Central memory CD8-positive, alpha-beta T cell (primary cell): Measurements from ENCODE around the gene ACRBP.

ENCODE experiments used
- ATAC-seq: fragments of 150-1000 bp; cut with Tn5 transposase; replicated peaks from 2 replicates; pipeline ENCODE4 v1.10.0; 2022; ENCODE audit warnings: mild to moderate bottlenecking, moderate FRiP score, moderate number of reproducible peaks; ENCODE audit not compliant: poor library complexity, severe bottlenecking; ENCODE audit errors: extremely low read depth
- DNase-seq, 2 donors: peaks; one replicate each; pipeline ENCODE4 v3.0.0; 2021; ENCODE audit warnings: low spot score in 2 of 2
- H3K27ac Mint-ChIP-seq: one replicate; pipeline ENCODE4 v1.8.0; 2022; ENCODE audit warnings: low read depth, mild to moderate bottlenecking, moderate library complexity, mixed read lengths
- H3K27me3 Mint-ChIP-seq: one replicate; pipeline ENCODE4 v1.8.0; 2022; ENCODE audit warnings: mixed read lengths
- H3K36me3 Mint-ChIP-seq: one replicate; pipeline ENCODE4 v1.8.0; 2022; ENCODE audit warnings: mild to moderate bottlenecking, moderate library complexity, mixed read lengths; ENCODE audit not compliant: insufficient read depth
- H3K4me1 Mint-ChIP-seq: one replicate; pipeline ENCODE4 v1.8.0; 2022; ENCODE audit warnings: mixed read lengths
- H3K4me3 Mint-ChIP-seq: one replicate; pipeline ENCODE4 v1.8.0; 2022; ENCODE audit warnings: mild to moderate bottlenecking, moderate library complexity, mixed read lengths
- H3K9me3 Mint-ChIP-seq: one replicate; pipeline ENCODE4 v1.8.0; 2022; ENCODE audit warnings: mixed read lengths

ACRBP gene

DNA sequence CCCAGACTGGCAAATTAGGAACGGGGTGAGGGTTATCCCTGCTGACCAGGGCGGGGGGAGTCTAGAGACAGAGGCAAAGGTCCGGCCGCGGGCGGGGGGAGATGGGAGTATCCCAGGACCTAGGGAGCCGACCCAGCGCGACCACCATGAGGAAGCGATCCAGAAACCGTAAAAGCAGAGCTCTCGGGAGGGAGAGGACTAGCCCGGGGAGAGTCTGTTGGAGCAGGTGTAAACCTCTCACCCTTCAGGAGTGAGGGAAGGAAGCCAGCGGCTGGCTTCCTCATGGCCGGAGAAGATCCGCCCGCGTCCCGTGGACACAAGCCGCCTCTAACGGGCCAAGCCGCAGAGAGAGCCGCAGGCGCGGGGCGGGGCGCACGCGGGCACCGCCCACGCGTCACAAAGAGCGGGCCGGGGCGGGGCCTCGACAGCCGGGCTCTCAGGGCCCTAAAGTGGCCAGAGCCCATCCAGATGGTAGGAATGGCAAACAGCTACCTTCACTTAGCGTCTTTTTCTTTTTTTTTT lies at the start of gene ACRBP:
Gene ACRBP (minus strand): TSS at position 350 of the 522 bp plus-strand sequence. CDS start 66 bp downstream, at position 284.
- ATAC-seq (no peak), DNase-seq (no peak)
- no peaks in the 10 kb centered on the region for H3K27me3 Mint-ChIP-seq
- H3K4me1 Mint-ChIP-seq, result peaks cover 18% of the 10 kb centered on the region
- peak within 1 kb of the TSS; percentile 67 for H3K27ac Mint-ChIP-seq
- H3K4me3 Mint-ChIP-seq, result peak within 1 kb of the TSS; percentile 66
- H3K36me3 Mint-ChIP-seq, result peaks cover 27% of the 10 kb centered on the region
- H3K9me3 Mint-ChIP-seq, result no peaks in the 10 kb centered on the region

DNA sequence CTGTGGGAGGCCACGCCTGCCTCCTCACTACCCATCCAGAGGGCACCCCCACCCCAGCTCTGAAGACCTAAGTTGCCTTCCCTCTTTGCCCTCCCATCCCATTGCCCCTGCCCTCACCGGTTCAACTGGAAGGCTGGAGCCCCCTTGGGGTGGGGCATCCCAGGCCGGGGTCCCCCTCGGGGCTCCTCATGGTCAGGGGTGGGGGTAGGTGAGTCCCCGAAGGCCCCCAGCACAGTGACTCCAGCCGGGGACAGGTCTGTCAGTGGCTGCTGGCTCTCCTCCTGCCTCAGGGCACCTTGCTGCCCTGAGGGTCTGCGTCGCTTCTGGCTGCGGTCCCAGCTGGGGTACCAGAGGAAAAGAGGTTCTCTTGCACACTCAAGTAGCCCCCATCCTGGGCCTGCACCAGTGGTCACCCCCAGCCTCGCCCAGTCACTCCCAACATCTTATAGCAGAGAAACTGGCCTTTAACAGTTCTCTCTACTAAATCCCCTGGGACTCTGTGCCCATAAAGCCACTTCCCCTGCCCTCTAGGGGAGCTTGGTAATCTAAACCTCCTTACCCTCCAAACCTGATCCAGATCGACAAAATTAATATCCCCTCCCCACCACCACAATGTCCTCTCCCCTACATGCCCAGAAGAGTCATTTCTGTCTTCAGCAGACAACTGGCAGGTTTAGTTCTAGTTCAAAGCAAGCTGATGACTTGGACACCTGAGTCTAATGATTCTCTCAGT lies 48.2 kb upstream of the ACRBP start:
- no peaks in the 10 kb centered on the region for H3K9me3 Mint-ChIP-seq
- no peak overlapping the region for H3K27ac Mint-ChIP-seq
- H3K4me1 Mint-ChIP-seq, result peaks cover 13% of the 10 kb centered on the region
- H3K27me3 Mint-ChIP-seq, result peaks cover 21% of the 10 kb centered on the region
- ATAC-seq, result no peak
- H3K4me3 Mint-ChIP-seq, result no peak overlapping the region
- DNase-seq, result no peak
- H3K36me3 Mint-ChIP-seq, result peaks cover 4% of the 10 kb centered on the region

DNA sequence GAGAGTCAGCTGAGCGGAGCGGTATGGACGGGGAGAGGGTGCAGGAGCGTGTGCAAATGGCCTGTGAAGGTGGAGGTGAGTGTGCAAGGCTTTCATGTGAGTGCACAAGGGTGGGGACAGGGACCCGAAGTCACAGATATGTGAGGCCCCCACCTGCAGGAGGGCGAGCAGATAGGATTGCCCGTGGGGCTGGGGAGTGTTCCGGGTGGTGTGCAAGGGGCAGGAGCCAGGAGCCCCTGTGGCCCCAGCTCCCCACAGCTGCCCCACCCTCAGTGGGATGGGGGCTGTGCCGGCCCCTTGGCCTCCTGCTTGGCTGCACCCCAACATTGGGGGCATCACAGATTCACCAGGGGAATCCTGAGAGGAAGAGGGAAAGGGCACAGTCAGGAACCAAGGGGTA lies 47.5 kb upstream of the ACRBP start:
- peaks cover 6% of the 10 kb centered on the region for H3K36me3 Mint-ChIP-seq
- ATAC-seq, result no peak
- DNase-seq, result no peak
- peaks cover 18% of the 10 kb centered on the region for H3K27me3 Mint-ChIP-seq
- no peaks in the 10 kb centered on the region for H3K9me3 Mint-ChIP-seq
- H3K4me1 Mint-ChIP-seq, result peaks cover 18% of the 10 kb centered on the region
- H3K4me3 Mint-ChIP-seq, result no peak overlapping the region
- H3K27ac Mint-ChIP-seq, result no peak overlapping the region

DNA sequence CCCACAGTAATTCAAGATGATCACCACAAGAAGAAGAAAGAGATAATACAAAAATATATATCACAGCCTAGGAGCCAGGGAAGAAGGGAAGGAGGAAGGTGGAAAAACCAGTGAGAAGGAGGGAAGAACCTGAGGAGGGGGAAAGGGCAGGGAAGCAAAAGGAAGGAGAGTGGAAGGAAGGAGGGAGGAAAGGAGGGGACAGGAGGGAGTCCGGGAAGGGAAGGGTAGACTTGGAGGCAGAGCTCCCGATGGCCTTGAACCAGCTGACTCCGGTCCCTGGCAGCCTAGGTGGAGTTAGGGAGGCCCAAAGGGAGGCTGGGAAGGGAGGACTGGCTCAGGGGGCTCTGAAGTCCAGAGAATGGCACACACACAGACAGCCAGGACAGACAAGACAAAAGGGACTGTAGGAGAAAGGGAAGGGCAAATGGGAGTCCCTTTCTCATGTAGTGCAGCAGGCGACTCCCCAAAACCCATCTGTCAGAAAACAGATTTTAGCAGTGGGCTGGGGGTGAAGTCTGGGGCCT lies 46.7 kb upstream of the ACRBP start:
- H3K27ac Mint-ChIP-seq, result no peak overlapping the region
- H3K4me3 Mint-ChIP-seq, result no peak overlapping the region
- peaks cover 13% of the 10 kb centered on the region for H3K4me1 Mint-ChIP-seq
- peaks cover 11% of the 10 kb centered on the region for H3K36me3 Mint-ChIP-seq
- peaks cover 10% of the 10 kb centered on the region for H3K27me3 Mint-ChIP-seq
- no peaks in the 10 kb centered on the region for H3K9me3 Mint-ChIP-seq
- no peak for ATAC-seq
- DNase-seq, result no peak

DNA sequence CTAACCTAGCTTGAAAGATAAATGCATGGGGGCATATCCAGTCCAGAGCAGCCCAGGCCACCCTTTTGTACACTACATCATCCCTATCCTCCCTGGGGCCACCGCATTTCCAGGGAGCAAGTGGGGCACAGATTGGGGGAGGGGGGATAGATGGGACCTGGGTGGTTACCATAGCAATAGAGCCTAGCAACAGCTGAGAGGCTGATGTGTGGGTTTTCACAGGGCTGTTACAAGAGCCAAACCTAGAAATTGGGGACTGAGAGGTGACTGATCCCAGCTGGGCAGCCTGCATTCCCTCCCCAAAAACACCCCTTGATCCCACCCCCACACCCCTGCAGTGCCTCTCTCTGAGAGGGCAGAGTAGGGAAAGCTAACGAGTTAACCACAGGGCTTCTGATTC lies 45.7 kb upstream of the ACRBP start:
- DNase-seq, result no peak
- peaks cover 23% of the 10 kb centered on the region for H3K4me1 Mint-ChIP-seq
- ATAC-seq, result no peak
- H3K27ac Mint-ChIP-seq, result no peak overlapping the region
- H3K9me3 Mint-ChIP-seq, result no peaks in the 10 kb centered on the region
- no peaks in the 10 kb centered on the region for H3K27me3 Mint-ChIP-seq
- H3K4me3 Mint-ChIP-seq, result no peak overlapping the region
- H3K36me3 Mint-ChIP-seq, result peaks cover 12% of the 10 kb centered on the region

DNA sequence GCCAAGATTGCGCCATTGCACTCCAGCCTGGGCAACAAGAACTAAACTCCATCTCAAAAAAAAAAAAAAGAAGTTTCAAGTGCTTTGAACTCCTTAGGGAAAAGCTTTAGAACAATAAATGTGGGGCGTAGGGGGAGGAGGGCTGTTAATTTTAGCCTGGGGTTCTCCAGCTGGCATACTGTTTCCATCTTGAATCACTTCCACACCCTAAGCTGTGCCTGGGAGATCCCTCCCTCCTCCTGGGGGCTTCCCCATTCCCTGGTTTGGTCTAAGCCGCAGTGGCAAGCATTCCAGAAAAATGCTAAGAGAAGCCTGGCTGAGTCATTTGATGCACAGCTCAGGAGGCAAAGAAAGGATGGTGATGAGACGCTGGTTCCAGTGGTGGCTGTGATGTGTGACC lies 44.2 kb upstream of the ACRBP start:
- Mint-ChIP-seq H3K4me1 (peaks cover 37% of the 10 kb centered on the region), H3K27me3 (no peaks in the 10 kb centered on the region), H3K27ac (no peak overlapping the region), H3K36me3 (peaks cover 15% of the 10 kb centered on the region), H3K4me3 (no peak overlapping the region), H3K9me3 (no peaks in the 10 kb centered on the region)
- DNase-seq, result no peak
- no peak for ATAC-seq

DNA sequence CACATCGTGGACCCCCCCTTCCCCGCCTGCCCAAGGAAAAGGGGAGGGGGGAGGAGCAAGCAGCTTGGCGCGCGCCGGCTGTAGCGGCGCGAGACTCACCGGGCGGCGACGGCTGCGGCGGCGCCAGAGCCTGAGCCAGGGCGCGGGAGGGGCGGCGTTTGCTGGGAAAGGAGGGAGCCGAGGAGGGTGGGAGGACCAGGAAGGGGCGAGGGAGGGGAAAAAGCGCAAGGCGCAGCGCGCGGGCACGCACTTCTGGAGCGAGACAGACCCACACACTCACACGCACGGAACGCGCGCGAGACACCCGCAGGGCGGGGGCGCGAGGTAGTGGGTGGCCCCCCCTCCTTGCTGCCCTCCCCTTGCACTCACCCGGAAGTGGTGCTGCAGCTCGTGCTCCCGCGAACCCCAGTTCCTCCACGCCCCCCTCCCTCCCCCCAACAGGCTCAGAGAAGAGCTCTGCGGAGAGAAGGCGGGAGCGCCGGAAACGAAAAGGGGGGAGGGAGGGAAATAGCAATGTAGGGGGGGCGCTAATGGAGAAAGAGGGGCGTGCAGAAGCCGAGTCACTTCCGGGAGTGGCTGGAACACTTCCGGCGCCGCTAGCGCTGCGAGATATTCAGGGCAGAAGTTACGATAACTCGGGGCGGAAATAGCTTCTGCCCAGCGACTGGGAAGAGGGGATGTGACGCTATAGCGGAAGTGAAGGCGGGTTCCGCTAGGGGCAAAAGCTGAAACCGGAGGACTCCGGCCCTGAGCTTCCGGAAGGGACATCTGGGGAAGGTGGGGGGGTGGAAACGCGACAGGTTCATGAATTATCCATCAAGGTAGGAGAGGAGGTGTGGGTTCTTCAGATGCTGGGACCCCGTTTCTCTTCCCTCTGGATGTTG lies 42.0 kb upstream of the ACRBP start, which contains the start of gene ZNF384:
Gene ZNF384 (minus strand): TSS at position 377 of the 884 bp plus-strand sequence. CDS start 9,855 bp downstream, outside the sequence.
- H3K36me3 Mint-ChIP-seq, result peaks cover 28% of the 10 kb centered on the region
- ATAC-seq (peak; percentile 83), DNase-seq (peak; percentile 84 to 93)
- H3K4me1 Mint-ChIP-seq, result peaks cover 52% of the 10 kb centered on the region
- H3K27me3 Mint-ChIP-seq, result no peaks in the 10 kb centered on the region
- H3K27ac Mint-ChIP-seq, result peak within 1 kb of the TSS; percentile 88
- H3K9me3 Mint-ChIP-seq, result no peaks in the 10 kb centered on the region
- peak within 1 kb of the TSS; percentile 88 for H3K4me3 Mint-ChIP-seq

DNA sequence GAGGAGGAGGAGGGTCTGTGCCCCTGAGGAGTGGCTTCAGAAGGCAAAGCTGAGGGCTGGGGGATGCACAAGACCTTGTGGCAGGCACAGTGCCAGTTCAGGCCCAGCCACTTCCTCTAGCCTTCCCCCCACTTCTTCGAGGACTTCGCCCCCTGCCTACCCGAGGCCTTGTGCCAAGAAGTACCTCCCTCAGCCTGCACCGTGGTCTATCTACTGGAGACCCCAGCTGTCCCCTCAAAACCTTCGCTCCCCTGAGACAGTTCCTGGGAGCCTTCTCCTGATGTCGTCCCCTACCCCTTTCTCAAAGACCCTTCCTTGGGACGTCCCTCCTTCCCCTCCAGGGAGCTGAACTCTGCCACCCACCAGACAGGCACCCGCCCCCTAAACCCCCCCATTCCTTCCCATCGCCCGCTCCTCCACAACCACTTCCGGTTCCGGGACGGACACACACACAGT lies 41.3 kb upstream of the ACRBP start:
- Mint-ChIP-seq H3K4me1 (peaks cover 52% of the 10 kb centered on the region), H3K36me3 (peaks cover 29% of the 10 kb centered on the region), H3K9me3 (no peaks in the 10 kb centered on the region), H3K27me3 (no peaks in the 10 kb centered on the region), H3K4me3 (peak overlapping the region; percentile 88), H3K27ac (peak overlapping the region; percentile 88)
- peak; percentile 18 for ATAC-seq
- DNase-seq, result peak in 1 of 2 donors; percentile 41

DNA sequence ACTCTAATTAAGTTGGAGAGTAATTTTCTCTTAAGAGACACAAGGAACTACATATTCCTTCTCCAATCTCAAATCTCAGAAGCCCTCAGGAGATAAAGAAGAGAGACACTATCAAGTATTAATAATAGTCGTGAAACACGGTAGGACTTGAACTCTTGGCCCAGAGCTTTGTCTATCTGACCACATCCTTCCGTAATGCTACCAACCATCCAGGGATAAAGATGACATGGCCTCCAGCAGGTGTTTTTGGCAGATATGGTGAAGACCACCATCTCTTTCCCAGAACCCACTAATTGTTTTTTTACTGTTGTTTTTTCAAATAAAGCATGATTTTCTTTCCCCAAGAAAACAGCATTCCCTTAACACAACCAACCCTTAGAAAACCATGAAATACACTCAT lies 38.6 kb upstream of the ACRBP start:
- Mint-ChIP-seq H3K27ac (no peak overlapping the region), H3K4me1 (peaks cover 56% of the 10 kb centered on the region), H3K4me3 (no peak overlapping the region), H3K36me3 (peaks cover 43% of the 10 kb centered on the region), H3K27me3 (no peaks in the 10 kb centered on the region), H3K9me3 (no peaks in the 10 kb centered on the region)
- ATAC-seq (no peak), DNase-seq (no peak)

DNA sequence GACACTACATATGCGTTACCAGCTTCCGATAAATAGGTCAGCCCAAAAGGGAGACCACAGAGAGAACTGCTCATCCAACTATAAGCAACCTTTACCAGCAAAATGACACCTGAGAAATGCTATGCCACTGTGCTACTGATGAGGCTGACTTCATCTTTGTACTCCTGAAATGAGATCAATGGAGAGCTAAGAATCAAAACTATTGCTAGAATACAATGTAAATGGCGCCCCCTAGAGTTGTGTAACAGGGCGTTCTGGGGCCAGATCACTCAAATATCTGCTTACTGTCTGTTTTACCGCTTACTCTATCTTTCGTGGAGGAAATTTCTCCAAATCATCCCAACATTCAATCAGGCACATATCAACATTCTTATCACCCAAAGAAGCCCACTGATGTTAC lies 37.4 kb upstream of the ACRBP start:
- Mint-ChIP-seq H3K4me1 (peaks cover 49% of the 10 kb centered on the region), H3K9me3 (no peaks in the 10 kb centered on the region), H3K27ac (peak overlapping the region; percentile 75), H3K36me3 (peaks cover 42% of the 10 kb centered on the region), H3K4me3 (no peak overlapping the region), H3K27me3 (no peaks in the 10 kb centered on the region)
- ATAC-seq (no peak), DNase-seq (no peak)

DNA sequence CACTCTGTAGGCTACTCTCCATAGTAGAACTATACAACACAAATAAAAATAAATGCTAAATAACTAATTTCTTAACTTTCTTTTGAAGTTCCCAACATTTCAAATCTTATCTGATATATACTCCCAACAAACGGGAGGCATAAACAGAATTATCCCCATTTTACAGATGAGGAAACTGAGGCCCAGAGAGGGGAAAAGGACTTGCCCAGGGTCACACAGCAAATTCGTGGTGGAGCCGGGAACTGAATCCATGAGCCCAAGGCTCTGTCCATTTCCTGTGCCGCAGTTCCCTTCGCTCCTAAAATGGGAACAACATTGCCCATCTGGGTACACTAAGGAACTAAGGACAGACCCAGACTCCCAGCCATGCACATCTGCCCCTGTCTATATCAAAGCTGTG lies 29.7 kb upstream of the ACRBP start:
- H3K4me3 Mint-ChIP-seq, result no peak overlapping the region
- H3K27ac Mint-ChIP-seq, result no peak overlapping the region
- DNase-seq, result no peak
- peaks cover 68% of the 10 kb centered on the region for H3K36me3 Mint-ChIP-seq
- H3K27me3 Mint-ChIP-seq, result no peaks in the 10 kb centered on the region
- H3K9me3 Mint-ChIP-seq, result no peaks in the 10 kb centered on the region
- no peak for ATAC-seq
- peaks cover 6% of the 10 kb centered on the region for H3K4me1 Mint-ChIP-seq

DNA sequence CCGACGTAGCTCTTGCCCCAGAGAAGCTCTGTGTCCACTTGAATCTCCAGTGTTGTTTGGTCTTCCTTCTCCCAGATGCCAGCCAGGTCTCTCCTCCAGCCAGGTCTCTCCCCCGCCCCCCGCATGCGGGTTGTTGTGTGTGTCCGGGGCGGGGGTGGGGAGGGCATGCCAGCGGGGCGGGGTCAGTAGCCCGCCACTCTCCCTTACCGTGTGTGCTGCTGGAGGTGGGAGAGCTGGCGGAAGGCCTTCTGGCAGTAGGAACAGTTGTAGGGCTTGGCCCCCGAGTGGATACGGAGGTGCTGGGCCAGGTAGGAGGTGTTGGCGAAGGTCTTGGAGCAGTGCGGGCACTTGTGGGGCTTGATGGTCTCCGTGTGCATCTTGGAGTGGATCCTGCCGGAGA lies 24.9 kb upstream of the ACRBP start:
- no peaks in the 10 kb centered on the region for H3K9me3 Mint-ChIP-seq
- no peak overlapping the region for H3K4me3 Mint-ChIP-seq
- DNase-seq, result no peak
- H3K27ac Mint-ChIP-seq, result peak overlapping the region; percentile 59
- no peak for ATAC-seq
- H3K4me1 Mint-ChIP-seq, result peaks cover 6% of the 10 kb centered on the region
- no peaks in the 10 kb centered on the region for H3K27me3 Mint-ChIP-seq
- peaks cover 78% of the 10 kb centered on the region for H3K36me3 Mint-ChIP-seq
